Stimulated activated CD8-positive, alpha-beta memory T cell treated with anti-CD3 and anti-CD28 coated beads, Interleukin-12 subunit alpha, Interleukin-12 subunit beta, amount 100 ng/mL, for 4 hours (primary cell): Measurements from ENCODE around the gene FLNB.
"Not testable (repeated sequence)": the region's sequence is repeated elsewhere in the genome, so short reads cannot be mapped to it uniquely, and the experiment has no call there.

Experiments used
- DNase-seq: peaks from one replicate; pipeline ENCODE4 v3.0.0-alpha.2; 2020; ENCODE audit warnings: low read depth

FLNB gene

DNA sequence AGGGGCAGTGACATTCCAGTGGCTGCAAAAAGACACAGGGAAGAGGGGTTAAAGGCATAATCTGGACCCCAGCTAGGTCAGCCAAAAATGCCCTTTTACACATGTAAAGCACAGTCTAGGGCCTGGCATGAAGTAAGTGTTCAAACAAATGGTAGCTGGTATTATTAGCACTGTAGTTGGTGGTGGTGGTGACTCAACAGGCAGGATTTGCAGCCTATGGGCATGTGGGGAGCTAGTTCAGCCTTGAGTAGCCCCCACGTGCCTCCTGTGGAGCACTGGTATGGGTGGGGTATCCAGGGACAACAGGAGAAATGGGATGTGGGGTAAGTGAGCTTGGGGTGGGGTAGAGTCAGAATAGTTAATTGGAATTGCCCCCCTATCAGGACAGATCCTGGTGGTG is 175.0 kb downstream of the FLNB start:
- no peak for DNase-seq

DNA sequence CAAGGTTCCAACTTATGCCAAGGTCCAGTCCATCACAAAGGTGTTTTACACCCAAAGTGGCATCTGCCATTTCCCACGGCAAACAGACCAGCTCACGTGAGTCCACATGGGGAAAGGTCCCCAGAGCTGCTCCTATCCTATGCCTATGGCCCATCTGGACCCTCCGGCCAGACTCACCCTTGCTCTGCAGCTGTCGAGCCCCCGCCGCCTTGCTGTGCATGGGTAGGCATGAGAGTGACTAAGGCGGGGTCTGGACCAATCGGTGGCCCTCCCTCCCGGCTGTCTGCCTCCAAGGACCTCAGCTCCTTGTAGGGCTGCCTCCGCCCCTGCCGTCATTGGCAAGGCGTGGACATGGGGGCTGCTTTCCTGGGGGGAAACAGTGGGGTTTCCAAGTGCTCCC is 175.7 kb downstream of the FLNB start:
- no peak for DNase-seq

DNA sequence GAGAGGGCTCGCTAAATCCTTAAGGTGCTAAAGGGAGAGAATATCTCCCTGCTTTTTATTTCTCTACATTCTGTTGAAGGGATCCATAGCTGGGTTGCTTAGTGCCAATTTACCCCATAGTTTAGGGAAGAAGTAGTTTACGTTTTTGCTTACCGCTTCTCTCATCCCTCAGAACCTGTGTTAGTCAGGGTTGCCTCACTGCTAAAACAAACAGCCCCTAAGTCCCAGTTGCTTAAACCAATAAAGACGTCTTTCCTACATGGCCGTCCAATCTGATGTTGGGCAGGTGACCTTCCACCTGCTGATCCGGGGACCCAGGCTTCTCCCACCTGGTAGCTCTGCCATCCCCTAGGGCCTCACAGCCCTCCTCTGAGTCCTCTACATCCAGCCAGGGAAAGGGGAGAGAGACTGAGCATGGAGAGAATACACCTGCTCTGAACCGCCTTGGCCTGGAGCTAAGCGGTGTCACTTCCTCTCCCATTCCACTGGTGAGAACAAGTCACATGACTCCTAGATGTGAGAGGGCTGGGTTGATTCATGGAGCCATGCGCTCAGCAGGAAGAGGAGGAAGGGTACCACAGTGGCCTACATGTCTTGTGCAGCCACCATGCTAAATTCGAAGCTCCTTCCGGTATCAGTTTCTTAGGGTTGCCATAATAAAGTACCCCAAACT is 176.2 kb downstream of the FLNB start:
- no peak for DNase-seq

DNA sequence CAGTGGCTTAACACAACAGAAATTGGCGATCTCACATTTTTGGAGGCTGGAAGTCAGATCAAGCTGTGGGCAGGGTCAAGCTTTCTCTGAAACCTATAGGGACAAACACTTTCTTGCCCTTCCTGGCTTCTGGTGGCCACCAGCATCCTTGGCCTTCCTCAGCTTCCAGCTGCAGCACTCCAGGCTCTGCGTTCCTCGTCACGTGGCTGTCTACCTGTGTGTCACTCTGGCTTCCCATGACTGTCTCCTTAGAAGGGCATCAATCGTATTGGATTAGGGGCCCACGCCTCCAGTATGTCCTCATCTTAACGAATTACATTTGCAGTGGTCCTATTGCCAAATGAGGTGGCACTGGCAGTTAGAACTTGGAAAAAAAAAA is 176.7 kb downstream of the FLNB start:
- no peak for DNase-seq

DNA sequence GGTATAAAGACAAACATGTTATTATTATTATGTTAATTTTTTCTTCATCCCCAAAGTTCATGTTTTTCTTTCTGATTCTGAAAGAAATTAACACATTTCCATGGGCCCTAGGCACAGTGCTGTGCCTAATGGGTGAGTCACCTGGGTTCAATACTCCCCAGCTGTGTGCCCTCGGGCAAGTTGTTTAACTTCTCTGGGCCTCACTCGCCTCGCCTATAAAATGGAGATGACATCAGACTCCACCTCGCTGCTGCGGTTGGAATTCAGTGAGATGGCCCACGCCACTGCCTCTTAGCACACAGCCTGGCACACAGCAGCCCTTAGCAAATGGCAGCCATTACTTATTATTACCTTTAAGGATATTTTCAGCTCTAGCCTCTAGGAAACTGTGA is 179.9 kb downstream of the FLNB start:
- no peak for DNase-seq

DNA sequence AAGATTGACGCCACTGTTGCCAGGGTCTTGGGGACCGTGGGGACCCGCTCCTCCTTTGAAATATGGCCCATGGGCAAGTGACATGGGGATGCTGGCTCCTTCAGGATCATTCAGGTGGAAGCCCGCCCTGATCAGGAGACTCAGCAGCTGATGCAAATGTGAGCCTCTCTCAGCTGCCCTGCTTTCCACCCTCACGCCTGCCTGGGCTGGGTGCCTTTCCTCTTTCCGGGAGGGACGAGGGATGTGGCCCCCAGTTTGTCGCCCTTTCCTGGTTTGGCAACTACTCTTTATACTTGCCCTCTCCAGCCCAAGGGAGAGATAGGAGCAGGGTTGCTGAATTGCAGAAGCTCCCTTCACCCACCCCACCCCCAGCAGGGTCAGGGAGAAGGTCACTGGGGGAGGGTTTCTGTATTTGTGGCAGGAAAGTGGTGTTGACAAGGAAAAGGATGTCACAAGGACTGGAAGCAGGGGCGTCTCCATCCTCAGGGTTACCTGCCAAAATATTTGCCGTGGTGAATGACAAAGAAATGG is 180.8 kb downstream of the FLNB start:
- no peak for DNase-seq

DNA sequence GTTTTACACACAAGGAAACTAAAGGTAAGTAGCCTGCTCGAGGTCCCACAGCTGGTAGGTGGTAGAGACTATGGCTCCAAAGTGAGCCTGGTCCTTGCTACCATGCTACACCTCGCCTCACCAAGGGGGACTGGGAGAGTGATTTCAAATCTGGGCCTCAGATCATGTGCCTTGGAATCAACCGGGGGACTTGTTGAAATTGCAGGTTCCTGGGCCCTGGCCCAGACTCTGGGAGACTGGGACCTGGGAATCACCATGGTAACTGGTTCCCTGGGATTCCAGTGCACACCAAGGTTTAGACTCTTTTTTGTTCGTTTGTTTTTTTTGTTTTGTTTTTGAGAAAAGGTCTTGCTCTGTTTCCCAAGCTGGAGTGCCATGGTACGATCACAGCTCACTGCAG is 181.5 kb downstream of the FLNB start:
- no peak for DNase-seq

DNA sequence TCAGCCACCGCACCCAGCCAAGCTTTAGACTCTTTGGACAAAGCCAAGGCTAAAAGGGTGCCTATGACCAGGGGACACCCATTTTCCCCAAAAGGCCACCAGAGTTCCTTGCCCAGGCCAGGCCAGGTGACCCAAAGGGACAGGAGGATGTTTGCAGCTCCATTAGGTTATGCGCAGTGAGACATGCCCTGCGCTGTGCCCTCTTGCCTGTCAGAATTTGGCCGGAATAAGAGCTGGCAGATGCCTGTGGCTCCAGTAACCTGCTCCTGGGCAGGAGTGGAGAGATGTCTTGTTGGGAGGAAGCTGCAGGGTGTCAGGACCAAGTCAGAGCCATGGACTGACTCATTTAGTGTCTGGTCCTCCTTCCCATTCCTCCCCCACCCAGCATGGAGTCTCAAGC is 182.1 kb downstream of the FLNB start:
- DNase-seq = no peak

DNA sequence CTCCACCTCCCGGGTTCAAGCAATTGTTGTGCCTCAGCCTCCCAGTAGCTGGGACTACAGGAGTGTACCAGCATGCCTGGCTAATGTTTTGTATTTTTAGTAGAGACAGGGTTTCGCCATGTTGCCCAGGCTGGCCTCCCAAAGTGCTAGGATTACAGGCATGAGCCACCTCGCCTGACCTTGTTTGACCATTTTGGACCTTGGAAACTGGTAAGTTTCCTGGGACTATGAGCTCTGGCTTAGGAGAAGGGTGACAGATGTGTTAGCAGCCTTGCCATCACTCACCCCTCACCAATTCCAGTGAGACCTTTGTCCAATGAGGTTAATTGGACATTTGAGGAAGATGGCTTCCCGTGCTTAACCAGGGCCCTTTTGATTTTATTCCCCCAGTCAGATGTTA is 182.7 kb downstream of the FLNB start:
- no peak for DNase-seq

DNA sequence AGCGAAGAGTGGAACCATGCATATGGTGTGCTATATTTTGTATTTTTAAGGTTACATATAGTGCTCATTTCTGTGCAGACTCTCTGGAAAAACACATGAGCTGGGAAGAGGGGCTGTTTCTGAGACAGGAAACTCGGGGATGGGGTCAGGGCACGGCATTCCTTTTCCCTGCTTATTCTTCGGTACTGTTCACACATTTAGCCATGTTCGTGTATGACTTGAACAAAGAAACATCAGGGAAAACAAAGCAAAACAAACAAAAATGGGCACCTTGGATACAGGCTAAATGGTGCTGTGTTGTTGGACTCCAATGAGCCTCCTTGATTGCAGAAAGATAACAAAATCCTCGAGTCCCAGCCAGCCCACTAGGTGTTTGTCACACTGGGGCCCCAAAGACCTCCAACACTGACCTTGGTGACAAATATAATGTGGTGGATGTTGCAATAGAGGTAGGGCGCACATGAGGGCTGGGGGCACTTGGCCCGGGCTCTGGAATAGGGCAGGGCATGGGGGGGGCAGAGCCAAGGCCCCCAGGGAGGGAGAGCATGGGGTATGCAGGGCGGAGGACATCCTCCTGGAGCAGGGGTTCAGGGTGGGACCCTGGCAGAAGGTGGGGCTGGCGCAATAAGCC is 183.3 kb downstream of the FLNB start:
- DNase-seq = no peak

DNA sequence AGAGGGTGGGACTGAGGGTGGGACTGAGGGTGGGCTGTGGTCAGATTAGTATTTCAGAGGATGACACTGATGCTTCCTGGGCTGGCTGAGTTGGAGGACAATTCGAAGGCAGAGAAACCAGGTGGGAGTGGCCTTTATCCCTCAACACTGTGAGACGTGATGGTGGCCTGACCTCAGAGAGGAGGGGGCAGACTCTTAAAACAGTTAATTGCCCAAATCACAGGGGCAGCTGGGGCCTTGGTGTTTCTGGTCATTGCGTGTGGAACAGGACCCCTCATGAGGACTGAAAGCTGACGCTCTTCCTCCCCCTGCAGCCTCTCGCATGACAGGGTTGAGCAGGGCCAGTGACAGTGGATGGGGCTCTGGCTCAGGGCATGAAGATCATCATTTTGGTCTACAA is 183.8 kb downstream of the FLNB start:
- DNase-seq = no peak

DNA sequence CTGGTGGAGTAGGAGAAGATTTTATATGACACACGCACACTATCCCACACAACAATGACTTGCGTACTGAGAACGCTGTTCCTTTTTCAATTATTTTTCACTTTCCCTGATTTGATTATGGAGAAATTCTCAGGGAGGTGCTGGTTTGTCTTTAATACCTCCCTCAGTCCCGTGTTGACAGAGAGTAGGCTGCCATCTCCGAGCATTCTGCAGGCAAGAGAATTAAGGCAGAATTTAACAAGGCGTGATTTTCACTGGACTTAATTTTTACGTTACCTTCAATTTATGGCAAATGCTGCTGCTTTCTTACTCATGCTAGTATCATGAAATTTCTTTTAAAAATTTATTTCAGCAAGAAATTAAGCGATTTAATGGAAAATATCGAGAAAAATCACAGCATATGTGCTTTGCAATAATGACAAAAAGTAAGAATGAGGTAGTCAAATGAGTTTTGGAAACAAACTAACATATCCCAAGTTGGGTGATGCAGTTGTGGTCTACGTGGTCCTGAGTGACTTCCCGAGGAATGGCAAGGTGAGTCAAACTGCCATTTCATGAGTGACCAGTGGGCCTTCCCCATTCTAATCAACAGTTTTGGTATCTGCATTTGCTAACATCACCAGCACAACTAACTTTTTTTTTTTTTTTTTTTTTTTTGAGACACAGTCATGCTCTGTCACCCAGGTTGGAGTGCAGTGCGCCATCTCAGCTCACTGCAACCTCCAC is 185.6 kb downstream of the FLNB start:
- DNase-seq = no peak

DNA sequence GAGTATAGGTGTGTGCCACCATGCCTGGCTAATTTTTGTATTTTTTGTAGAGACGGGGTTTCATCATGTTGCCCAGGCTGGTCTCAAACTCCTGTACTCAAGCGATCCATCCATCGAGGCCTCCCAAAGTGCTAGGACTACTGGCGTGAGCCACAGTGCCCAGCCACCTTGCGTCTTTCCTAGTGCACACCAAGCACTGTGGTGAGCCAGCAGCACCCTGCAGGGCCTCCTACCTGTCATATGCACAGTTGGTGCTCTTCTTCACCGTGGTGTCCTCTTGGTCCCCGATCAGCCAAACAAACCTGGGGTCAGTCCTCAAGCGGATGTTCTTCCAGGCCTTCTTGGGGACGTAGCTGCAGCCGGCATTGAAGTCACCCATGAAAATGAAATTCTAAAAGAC is 189.4 kb downstream of the FLNB start:
- no peak for DNase-seq

DNA sequence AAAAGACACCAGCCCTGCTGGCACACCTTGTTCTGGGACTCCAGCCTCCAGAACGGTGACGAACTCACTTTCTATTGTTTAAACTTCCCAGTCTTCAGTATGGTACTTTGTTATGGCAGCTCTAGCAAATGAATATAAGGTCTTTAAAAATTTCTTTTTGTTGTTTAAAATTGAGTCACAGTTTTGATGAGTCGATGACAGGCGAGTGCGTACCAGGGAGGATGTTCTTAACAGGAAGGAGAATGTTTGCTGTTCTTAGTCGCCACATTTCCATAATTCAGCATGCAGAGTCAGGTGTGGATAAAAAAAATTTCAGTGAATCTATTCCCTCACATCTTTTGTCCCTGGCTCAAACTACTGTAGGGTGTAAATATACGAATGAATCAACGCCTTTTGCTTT is 190.1 kb downstream of the FLNB start:
- no peak for DNase-seq

DNA sequence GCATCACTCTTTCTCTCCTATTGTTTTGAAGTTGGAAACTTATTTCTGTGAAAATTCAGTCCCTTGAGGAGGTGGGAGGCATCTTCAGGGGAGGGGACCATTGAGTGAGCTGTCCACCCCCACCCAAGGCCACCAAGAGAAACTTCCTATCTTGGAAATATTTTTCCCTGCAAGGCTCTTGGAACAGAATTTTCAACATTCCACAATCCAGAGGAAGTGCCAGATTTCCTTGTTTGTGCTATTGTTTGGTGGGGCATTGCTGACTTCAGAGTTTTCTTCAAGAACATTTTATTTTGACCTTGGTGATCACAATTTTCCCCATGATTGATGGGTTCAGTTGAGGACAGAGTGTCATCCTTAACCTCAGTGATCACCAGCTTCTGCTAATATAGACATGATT is 190.6 kb downstream of the FLNB start:
- DNase-seq = no peak

DNA sequence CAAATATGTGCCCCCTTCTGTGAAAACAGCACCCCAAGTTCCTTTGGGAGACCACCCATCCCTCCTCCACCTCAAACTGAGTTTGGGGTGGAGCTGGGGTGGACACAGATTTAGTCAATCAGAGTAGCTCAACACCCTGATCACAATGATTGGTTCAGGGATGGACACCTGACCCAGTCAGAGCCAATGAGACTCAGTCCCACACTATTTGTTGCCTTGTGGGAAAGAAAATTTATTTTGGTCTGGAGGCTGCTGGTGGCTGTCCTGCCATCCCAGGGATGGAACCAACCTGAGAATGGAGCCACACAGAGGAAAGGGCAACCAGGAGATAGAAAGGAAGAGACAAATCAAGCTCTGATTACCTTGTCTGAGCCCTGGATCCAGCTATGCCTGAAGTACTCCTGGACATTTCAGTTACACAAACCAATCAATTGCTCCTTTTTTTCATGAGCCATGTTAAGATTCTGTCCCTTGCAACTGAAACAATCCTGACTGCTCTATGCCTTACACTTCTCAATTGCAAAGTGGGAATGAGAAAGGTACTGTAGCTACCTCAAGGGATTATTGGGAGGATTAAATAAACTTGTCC is 192.0 kb downstream of the FLNB start:
- no peak for DNase-seq

DNA sequence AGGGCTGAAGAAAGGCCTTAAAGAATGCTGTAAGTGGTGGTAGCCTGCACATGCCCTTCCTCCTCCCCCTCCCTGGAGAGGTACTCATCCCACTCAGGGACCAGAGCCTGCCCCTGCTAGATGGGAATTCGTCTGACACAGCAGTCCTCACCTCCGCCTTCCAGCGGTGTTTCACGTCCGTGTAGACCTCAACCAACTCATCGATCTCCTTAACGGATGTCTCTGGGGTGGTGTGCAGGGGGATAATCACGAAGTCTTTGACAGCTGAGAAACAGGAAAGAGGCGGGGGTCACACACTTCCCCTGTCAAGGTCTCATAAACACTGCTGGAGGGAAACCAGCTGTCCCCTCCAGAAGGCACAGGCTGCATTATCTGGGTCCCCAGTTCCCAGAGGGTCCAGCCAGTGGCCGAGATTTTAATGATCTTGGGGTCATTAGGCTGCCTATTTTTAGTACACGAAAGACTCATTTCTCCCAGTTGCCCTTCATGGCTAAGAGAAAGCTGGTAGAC is 192.7 kb downstream of the FLNB start:
- DNase-seq = no peak

DNA sequence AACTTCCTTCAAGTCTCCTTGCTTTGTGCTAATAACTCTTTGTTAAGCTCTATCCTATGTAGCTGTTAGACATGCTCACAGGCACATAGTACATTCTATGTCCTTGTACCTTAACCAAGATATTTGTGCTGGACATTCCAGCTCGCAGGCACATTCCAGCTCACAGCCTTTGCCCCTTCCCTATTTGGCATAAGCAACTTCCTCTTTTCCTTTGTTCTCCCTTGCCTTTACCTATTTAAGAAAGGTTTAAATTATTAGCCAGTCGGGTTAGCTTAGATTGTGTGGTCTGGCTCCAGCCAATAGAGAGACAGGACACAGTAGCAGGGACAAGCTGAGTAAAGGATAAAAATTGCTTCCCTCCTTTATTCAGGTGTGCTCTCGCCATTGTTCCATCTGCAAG is 193.2 kb downstream of the FLNB start:
- DNase-seq = not testable (repeated sequence)

DNA sequence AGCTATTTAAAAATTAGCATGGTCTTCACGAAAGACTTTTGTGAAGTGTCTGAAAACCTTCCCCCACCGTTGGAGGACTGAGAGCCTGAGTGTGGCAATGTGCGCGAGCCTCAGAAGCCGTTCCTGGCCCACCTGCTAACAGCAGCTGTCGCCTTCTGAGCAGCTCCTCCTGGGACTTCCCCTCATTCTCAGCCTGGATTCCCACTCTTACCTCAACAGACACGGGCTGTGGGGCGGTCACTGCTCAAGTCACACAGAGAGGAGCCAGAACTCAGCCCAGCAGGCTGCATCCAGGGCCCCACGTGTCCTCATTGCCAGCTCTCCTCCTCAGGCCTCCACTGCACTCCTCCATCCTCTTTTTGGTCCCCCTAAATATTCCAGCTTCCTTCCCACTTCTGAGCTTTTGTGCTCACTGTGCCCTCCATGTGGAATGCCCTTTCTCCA is 194.7 kb downstream of the FLNB start:
- DNase-seq = no peak

DNA sequence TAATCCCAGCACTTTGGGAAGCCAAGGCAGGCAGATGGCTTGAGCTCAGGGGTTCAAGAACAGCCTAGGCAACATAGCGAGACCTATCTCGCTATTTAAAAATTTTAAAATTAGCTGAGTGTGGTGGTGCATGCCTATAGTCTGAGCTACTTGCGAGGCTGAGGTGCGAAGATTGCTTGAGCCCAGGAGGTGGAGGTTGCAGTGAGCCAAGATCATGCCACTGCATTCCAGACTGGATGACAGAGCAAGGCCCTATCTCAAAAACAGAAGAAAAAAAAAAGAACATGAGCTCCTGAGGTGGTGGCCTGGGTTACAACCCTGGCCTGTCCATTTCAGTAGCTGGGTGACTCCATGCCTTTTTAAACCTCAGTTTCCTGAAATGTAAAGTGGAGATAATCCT is 195.3 kb downstream of the FLNB start:
- no peak for DNase-seq

DNA sequence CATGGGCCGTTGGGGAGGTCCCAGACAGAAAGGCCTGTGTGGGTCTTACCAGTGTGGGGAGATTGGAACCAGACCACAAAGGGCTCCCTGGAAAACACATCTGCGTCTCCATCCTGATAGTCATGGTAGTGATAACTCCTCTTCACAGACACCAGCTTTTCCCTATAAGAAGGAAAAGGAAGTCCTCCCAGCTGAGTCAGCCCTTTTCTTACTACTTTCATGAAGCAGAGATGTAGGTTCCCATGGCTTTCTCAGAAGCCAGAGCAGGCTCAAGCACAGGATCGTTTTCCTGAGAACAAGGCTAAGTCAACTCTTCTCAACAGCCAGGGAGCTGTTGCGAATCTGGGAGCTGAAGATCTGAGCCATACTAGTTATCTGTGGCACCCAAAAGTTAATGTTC is 196.5 kb downstream of the FLNB start:
- DNase-seq = no peak

DNA sequence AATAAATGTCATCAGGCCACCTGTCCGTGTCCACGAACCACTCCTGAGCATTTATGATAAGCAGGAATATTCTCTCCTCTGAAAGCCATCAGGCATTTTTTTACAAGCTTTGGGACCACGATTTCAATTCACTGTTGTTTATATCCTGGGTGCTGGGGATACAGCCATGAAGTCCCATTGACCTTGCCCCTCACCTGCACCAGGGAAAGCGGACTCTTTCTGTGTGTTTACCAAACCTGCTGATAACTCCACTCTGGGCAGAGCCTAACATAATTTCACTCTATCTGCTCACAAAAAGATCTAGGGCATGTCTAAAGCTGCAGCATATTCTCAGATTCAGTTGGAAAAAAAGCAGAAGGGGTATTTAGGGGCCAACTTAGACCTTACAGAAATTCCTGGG is 197.8 kb downstream of the FLNB start:
- no peak for DNase-seq
